T-helper 2 cell (primary cell): ENCODE measurements around the gene LSM7.
A peak's percentile ranks its signal among the peaks of the same experiment; 100 is the strongest.

Source experiments
- DNase-seq, 5 experiments: peaks; one replicate each; pipeline versions ENCODE4 v3.0.0 to v3.0.0-alpha.2; 2012 to 2022

LSM7 gene

GRCh38 chr19:2321565-2322283 is 6.7 kb downstream of the LSM7 start:
- no peak for DNase-seq

- DNase-seq: no peak
Measured at GRCh38 chr19:2320939-2321338, 7.4 kb downstream of the LSM7 start.

DNA sequence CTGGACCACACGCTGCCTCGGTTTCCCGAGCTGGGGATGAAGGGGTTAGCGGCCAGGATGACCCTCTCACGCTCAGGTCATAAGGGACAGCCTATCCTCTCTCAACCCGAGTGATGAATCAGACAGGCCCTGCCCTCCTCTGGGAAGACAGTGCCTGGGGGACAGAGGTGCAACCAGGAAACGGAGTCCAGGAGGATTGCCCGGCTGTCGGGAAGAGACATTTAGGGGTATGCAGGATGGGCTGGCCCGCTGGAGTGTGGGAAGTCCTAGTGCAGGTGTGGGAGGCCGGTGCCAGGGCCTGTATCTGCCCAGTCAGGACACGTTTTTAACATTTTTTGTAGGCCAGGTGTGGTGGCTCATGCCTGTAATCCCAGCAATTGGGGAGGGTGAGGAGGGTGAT is 8.3 kb downstream of the LSM7 start:
- DNase-seq: no peak

- DNase-seq: no peak
Measured at GRCh38 chr19:2319551-2319950, 8.8 kb downstream of the LSM7 start.

- DNase-seq: no peak
Measured at GRCh38 chr19:2318923-2319322, 9.5 kb downstream of the LSM7 start.

- no peak for DNase-seq
Measured at GRCh38 chr19:2317756-2318155, 10.6 kb downstream of the LSM7 start.

DNA sequence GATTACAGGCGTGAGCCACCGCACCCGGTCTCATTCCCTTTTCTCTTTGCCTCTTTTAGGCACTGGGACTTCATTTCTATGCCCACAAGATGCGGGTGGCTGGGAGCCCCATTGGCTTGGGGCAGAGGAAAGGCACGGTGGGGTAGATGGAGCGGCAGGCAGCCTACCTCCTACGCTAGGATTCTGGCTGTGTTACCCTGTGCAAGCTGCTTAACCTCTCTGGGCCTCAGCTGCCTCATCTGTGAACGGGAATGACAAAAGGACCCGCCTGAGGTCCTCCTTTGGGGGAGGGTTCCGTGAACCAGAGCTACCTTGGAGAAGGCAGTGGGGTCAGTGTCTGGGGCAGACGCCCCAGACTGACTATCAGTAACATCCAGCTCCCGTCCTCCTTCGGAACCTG is 11.1 kb downstream of the LSM7 start:
- DNase-seq: no peak

- DNase-seq: no peak
Measured at GRCh38 chr19:2315818-2316353, 12.5 kb downstream of the LSM7 start.

DNA sequence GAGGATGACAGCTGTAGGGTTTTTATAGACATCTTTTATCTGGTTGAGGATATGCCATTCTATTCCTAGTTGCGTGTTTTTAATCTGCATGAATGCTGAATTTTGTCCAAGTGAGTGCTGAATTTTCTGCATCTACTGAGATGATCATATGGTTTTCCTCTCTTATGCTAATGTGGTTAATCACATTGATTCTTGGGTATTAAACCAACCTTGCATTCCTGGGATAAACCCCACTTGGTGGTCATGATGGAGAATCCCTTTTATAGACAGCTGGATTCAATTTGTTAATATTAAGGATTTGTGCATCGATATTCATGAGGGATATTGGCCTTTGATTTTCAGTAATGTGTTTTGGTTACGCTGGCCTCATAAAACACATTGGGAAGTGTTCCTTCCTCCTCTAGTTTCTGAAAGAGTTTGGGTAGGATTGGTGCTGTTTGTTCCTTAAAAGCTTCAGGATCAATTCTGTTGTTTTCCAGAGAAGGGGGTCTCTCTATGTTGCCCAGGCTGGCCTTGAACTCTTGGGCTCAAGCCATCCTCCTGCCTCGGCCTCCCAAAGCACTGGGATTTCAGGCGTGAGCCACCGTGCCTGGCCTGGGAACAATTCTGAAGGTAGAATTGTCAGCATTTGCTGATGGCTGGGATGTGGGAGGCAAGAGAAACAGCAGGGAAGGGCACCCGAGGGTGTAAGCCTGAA is 13.1 kb downstream of the LSM7 start:
- no peak for DNase-seq

DNA sequence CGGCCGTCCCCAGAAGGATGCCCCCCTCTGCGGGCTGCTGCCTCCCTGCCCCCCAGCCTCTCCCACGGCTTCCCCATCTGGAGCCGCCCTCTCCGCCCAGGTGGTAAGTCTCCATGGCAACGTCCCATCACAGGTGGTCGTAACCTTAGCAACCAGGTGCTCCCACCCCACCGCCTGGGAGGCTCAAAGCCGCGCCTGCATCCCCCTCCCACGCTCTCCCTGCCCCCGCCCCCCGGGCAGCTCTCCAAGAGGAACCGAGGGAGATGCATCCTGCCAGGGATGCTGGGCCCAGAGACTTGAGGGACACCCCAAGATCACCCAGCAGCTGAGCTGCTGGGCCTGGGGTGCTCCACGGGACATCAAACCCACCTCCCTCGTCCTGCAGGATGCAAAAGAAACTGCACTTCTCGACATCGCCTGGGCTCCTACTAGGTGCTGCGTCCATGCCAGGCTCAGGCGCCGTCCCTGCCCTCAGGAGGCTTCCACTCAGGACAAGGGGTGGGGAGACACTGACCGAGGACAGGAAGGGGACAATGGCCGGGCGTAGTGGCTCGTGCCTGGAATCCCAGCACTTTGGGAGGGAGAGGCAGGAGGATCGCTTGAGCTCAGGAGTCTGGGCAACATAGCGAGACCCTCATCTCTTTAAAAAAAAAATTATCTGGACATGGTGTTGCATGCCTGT is 15.4 kb downstream of the LSM7 start:
- no peak for DNase-seq

GRCh38 chr19:2311093-2311492 is 17.3 kb downstream of the LSM7 start:
- no peak for DNase-seq

- no peak for DNase-seq
Measured at GRCh38 chr19:2309734-2310362, 18.5 kb downstream of the LSM7 start.

GRCh38 chr19:2308114-2308556 is 20.3 kb downstream of the LSM7 start, which contains the start of gene LINGO3:
Gene LINGO3, minus strand, starts transcription at chr19:2308154. Its CDS starts 16,378 bp downstream, at chr19:2291776.
- DNase-seq: peak in 1 of 5 experiments; percentile 31

DNA sequence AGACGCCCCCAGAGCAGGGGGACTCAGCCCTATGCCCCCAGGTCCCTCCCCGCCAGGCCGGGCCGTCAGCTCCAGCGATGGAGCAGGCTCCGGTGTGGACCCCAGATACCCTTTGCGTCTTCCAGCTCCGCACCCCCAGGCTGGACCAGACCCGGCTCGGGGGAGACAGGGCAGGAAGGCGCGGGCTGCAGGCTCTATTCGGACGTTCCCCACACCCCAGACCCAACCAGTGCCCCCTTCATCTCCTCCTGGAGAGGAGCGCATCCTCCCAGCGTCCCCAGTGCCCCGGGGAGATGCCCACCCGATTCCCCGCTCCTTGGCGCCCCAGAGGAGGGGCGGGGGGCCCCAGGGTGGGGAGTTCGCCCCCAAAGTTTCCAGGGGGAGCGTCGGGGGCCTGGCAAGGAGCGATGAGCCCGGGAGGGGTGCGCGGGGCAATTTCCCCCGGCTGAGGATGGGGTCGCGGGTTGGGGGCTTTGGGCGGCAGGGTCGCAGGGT is 20.8 kb downstream of the LSM7 start:
- DNase-seq: no peak

DNA sequence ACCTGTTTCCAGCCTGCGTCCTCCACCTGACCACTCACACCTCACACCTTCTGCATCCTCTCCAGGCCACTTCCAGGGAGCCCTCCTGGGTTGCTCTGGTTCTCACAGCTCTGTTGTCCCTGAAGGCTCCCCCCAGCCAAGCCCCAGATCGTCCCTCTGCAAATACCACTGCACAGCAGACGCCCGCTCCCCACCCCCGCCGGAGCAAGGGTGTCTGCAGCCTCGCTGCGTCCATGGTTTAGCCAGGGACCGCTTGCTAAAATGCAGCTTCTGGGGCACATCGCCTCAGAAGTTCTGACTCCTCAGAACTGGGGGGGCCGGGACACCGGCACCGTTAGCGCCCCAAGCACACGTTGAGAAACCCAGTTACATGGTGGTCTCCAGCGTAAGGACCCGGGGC is 21.4 kb downstream of the LSM7 start:
- DNase-seq: no peak

DNA sequence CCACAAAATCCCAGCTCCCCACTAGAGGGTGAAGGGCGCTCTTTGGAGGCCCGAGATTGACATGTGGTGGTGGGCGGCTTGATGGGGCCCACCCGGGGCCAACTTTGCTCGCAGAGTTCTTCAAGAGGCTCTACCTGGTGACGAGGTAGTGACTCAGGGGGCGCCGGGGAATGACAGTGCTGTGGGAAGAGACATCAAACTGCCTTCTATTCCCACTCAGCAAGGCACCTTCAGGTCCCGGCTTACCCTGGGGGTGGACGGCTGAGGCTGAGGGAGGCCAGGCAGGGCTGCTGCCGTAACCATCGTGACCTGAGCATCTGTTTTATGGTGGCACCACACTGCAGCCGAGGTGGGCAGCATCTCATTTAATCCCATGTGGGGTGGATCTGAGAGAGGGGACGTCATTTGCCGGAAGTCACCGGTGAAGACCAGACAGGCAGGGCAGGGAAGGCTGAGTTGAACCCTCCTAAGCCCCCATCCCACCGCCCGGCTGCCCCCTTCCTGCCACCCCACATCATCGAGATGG is 22.0 kb downstream of the LSM7 start:
- no peak for DNase-seq

GRCh38 chr19:2305452-2306280 is 22.7 kb downstream of the LSM7 start:
- no peak for DNase-seq

GRCh38 chr19:2303211-2303798 is 25.1 kb downstream of the LSM7 start:
- DNase-seq: no peak

GRCh38 chr19:2302319-2303210 is 25.8 kb downstream of the LSM7 start:
- DNase-seq: no peak

GRCh38 chr19:2300533-2300932 is 27.9 kb downstream of the LSM7 start:
- no peak for DNase-seq
